Neural cell (in vitro differentiated cells): ENCODE data around the gene KCNT1. TPM values are rescaled to one million over a fixed set of nuclear protein-coding genes. Genes with fewer than 3 reads are reported as not detected.

ENCODE experiments used
- H2AFZ ChIP-seq: fragments of 200-600, 300-800 bp; sonication (generic), shearing (Covaris generic); 2 replicates; pipeline ENCODE4 v1.6.0; 2014; ENCODE audit warnings: low read depth, mild to moderate bottlenecking, antibody characterized with exemption, low read length, moderate library complexity
- H3F3A ChIP-seq: fragments of 200-600 bp; shearing (Covaris generic); 2 replicates; pipeline ENCODE4 v1.6.1; 2016; ENCODE audit warnings: mild to moderate bottlenecking, moderate library complexity, mixed read lengths, antibody characterized with exemption, low read length; ENCODE audit not compliant: insufficient read depth, poor library complexity, severe bottlenecking
- H3K27ac ChIP-seq: fragments of 200-600, 300-800 bp; sonication (generic), shearing (Covaris generic); 2 replicates; pipeline ENCODE4 v1.5.1; 2014; ENCODE audit warnings: mild to moderate bottlenecking, low read length, moderate library complexity
- H3K27me3 ChIP-seq: fragments of 300-800, 200-600 bp; sonication (generic), shearing (Covaris generic); 2 replicates; pipeline ENCODE4 v1.6.0; 2014; ENCODE audit warnings: mild to moderate bottlenecking, low read depth, low read length, moderate library complexity; ENCODE audit not compliant: insufficient read depth
- H3K36me3 ChIP-seq: fragments of 300-800, 200-600 bp; sonication (generic), shearing (Covaris generic); 2 replicates; pipeline ENCODE4 v1.5.1; 2014; ENCODE audit warnings: mild to moderate bottlenecking, antibody characterized with exemption, low read length, moderate library complexity; ENCODE audit not compliant: insufficient read depth
- H3K4me2 ChIP-seq: fragments of 300-800, 200-600 bp; sonication (generic), shearing (Covaris generic); 2 replicates; pipeline ENCODE4 v1.6.0; 2014; ENCODE audit warnings: mild to moderate bottlenecking, low read length
- H3K4me3 ChIP-seq: fragments of 300-800, 200-600 bp; sonication (generic), shearing (Covaris generic); 2 replicates; pipeline ENCODE4 v1.5.1; 2014; ENCODE audit warnings: mild to moderate bottlenecking, low read length, moderate library complexity
- H3K79me2 ChIP-seq: fragments of 200-600 bp; shearing (Covaris generic); replicated peaks from 2 replicates; pipeline ENCODE4 v1.6.0; 2014; ENCODE audit warnings: mild to moderate bottlenecking, low read length, moderate library complexity; ENCODE audit not compliant: insufficient read depth
- H3K9ac ChIP-seq: fragments of 300-800, 200-600 bp; sonication (generic), shearing (Covaris generic); 2 replicates; pipeline ENCODE4 v1.6.1; 2016; ENCODE audit warnings: mild to moderate bottlenecking, low read length, mixed read lengths
- H3K9me2 ChIP-seq: fragments of 200-600 bp; shearing (Covaris generic); 2 replicates; pipeline ENCODE4 v1.6.1; 2016; ENCODE audit warnings: mild to moderate bottlenecking, low read length, mixed read lengths; ENCODE audit not compliant: insufficient read depth
- H3K9me3 ChIP-seq: fragments of 200-600, 300-800 bp; sonication (generic), shearing (Covaris generic); 2 replicates; pipeline ENCODE4 v1.6.1; 2016; ENCODE audit warnings: mild to moderate bottlenecking, mixed run types, low read length, moderate library complexity, mixed read lengths
- H4K20me1 ChIP-seq: fragments of 200-600 bp; shearing (Covaris generic); 2 replicates; pipeline ENCODE4 v1.6.1; 2016; ENCODE audit warnings: mild to moderate bottlenecking, mixed run types; ENCODE audit not compliant: insufficient read depth
- EP300 ChIP-seq: fragments of 450-650 bp; conservative IDR thresholded peaks from 2 replicates; pipeline ENCODE4 v1.6.1; 2014; ENCODE audit warnings: antibody characterized with exemption, mild to moderate bottlenecking, moderate library complexity; ENCODE audit not compliant: poor library complexity, severe bottlenecking
- EZH2 ChIP-seq: fragments of 200-600, 300-800 bp; shearing (Covaris generic), sonication (generic); IDR thresholded peaks from 2 replicates; pipeline ENCODE4 v1.6.1; 2014; ENCODE audit warnings: antibody characterized with exemption, low read length, borderline replicate concordance, mild to moderate bottlenecking; ENCODE audit not compliant: insufficient read depth, poor library complexity, severe bottlenecking
- MXI1 ChIP-seq: fragments of 450-650 bp; conservative IDR thresholded peaks from 2 replicates; pipeline ENCODE4 v1.6.1; 2014; ENCODE audit warnings: antibody characterized with exemption, mild to moderate bottlenecking; ENCODE audit not compliant: poor library complexity, severe bottlenecking
- POLR2AphosphoS5 ChIP-seq: IDR thresholded peaks from 2 replicates; pipeline ENCODE4 v1.6.1; 2012
- RAD21 ChIP-seq: fragments of 450-650 bp; conservative IDR thresholded peaks from 2 replicates; pipeline ENCODE4 v1.6.1; 2014; ENCODE audit warnings: antibody characterized with exemption, mild to moderate bottlenecking, moderate library complexity
- SMC3 ChIP-seq: fragments of 450-650 bp; conservative IDR thresholded peaks from 2 replicates; pipeline ENCODE4 v1.6.1; 2014; ENCODE audit warnings: antibody characterized with exemption, mild to moderate bottlenecking, moderate library complexity; ENCODE audit not compliant: poor library complexity
- TAF1 ChIP-seq: IDR thresholded peaks from 2 replicates; pipeline ENCODE4 v1.6.1; 2012; ENCODE audit warnings: low read depth
- polyA plus RNA-seq: library from polyadenylated mRNA; depleted of rRNA; stranded (reverse); fragments of >200 nt; gene quantifications from 2 replicates; pipeline ENCODE4 v1.2.3, GENCODE V29; 2014
- TF ChIP-seq, protein P1 (sequence below): fragments of 450-650 bp; IDR thresholded peaks from 2 replicates; pipeline ENCODE4 v1.5.1; 2014; ENCODE audit warnings: antibody characterized with exemption, mild to moderate bottlenecking, moderate library complexity; ENCODE audit not compliant: poor library complexity, severe bottlenecking
- TF ChIP-seq, protein P2 (sequence below): IDR thresholded peaks from 2 replicates; pipeline ENCODE4 v1.6.1; 2012; ENCODE audit warnings: borderline replicate concordance

KCNT1 gene
- polyA plus RNA-seq, 1 donor from 2014 or later = 0.67 TPM

DNA sequence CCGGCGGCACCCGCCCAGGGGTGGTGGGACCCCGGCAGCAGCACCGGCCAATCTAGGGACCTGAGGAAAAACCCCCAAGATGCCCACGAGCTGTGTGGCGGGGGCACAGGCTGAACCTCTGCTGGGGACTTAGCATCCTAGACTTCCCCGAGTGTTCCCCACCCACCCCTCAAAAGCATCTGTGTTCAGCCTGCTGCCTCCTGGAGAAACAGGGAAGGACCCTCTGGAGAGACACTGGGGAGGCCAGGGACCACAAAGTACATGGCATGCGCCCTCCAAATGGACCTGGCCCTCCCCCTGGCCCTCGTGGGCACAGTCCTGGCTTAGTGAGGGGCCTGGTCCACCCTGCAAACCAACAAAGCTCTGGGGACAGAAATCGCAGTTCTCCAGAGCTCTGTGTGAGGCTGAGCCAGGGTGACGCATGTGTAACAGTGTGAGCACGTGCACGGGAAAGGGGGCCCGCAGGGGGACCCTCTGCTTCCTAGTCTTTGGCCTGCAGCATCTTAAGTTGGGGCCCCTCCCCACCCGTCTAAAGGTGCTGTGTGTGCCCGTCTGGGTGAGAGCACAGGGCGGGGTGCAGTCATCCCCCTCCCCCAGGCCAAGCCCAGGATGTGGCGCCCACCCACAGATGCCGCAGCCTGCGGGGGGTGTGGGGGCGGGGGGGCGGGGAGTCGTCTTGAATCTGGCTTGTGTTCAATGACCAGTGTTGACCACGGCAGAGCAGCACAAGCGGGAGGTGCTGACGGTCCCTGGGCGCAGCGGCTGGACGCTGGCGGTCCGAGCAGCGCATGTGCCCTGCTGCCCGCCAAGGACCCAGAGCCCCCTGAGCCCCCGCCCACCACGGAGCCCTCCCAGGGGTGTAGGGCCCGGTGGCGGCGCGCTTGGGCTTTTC is 672 bp upstream of the KCNT1 start:
- H3K9ac ChIP-seq = no peak overlapping the region
- TF ChIP-seq RAD21 (no peak), EZH2 (no peak), TAF1 (no peak), POLR2AphosphoS5 (no peak), EP300 (no peak), SMC3 (no peak)
- TF ChIP-seq, protein P1, sequence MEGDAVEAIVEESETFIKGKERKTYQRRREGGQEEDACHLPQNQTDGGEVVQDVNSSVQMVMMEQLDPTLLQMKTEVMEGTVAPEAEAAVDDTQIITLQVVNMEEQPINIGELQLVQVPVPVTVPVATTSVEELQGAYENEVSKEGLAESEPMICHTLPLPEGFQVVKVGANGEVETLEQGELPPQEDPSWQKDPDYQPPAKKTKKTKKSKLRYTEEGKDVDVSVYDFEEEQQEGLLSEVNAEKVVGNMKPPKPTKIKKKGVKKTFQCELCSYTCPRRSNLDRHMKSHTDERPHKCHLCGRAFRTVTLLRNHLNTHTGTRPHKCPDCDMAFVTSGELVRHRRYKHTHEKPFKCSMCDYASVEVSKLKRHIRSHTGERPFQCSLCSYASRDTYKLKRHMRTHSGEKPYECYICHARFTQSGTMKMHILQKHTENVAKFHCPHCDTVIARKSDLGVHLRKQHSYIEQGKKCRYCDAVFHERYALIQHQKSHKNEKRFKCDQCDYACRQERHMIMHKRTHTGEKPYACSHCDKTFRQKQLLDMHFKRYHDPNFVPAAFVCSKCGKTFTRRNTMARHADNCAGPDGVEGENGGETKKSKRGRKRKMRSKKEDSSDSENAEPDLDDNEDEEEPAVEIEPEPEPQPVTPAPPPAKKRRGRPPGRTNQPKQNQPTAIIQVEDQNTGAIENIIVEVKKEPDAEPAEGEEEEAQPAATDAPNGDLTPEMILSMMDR = no peak

DNA sequence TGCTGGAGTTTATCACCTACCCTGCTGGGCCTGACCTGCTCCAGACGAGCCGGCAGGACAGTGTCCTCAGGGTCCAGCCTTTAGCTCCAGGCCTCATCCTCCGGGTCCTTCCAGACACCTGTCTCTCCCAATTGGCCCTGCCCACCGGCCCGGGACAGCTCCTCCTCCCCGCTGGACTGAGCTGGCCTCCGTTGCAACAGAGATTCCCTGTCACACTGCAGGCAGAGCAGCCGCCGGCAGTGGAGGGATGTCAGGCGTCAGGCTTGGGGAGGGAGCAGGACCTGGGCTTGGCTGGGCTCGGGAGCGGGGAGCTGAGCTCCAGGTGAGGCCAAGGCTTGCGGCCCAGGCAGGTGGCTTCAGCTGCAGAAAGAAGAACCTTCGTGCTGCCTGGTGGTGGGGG is 1.7 kb downstream of the KCNT1 start:
- Histone ChIP-seq H3K9me2 (no peaks in the 10 kb centered on the region), H4K20me1 (no peaks in the 10 kb centered on the region), H2AFZ (no peak overlapping the region), H3K4me2 (no peak overlapping the region), H3K4me3 (no peak overlapping the region), H3K27me3 (peaks cover 4% of the 10 kb centered on the region), H3K27ac (no peak overlapping the region), H3K9me3 (no peaks in the 10 kb centered on the region), H3K79me2 (no peaks in the 10 kb centered on the region), H3K9ac (no peak overlapping the region), H3F3A (no peaks in the 10 kb centered on the region), H3K36me3 (no peaks in the 10 kb centered on the region)
- no peak for TF ChIP-seq EP300
- TF ChIP-seq RAD21 = no peak

More for the DNA sequence above, 672 bp upstream of the KCNT1 start:
- no peaks in the 10 kb centered on the region for H3K9me2 ChIP-seq
- H3K27me3 ChIP-seq = peaks cover 4% of the 10 kb centered on the region
- no peaks in the 10 kb centered on the region for H4K20me1 ChIP-seq
- H3K4me2 ChIP-seq = no peak overlapping the region
- H3K79me2 ChIP-seq = no peaks in the 10 kb centered on the region
- H3K9me3 ChIP-seq = no peaks in the 10 kb centered on the region
- no peaks in the 10 kb centered on the region for H3K36me3 ChIP-seq
- no peak overlapping the region for H3K27ac ChIP-seq
- no peak overlapping the region for H2AFZ ChIP-seq
- H3K4me3 ChIP-seq = peak overlapping the region; percentile 51
- no peaks in the 10 kb centered on the region for H3F3A ChIP-seq

DNA sequence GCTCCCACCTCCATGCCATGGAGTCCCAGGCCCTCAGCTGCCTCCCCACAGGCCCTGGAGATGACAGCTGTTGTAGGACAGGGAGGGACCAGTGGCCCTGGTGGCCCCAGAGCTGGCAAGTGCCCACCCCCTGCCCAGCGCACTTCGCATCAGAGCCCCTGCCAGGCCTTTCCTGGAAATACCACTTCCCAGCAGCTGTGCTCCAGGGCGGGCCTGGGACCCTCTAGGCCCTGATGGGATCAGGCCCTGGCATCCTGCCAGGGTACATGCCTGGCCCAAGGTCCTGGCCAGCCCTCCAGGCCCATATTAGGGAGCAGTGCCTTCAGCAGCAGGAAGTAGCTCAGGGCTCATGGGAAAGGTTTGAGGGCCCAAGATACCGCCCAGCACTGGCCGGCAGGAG is 2.5 kb downstream of the KCNT1 start:
- H3K9me3 ChIP-seq = no peaks in the 10 kb centered on the region
- no peak overlapping the region for H3K9ac ChIP-seq
- H3K27me3 ChIP-seq = peaks cover 4% of the 10 kb centered on the region
- no peaks in the 10 kb centered on the region for H3K9me2 ChIP-seq
- H3F3A ChIP-seq = no peaks in the 10 kb centered on the region
- H4K20me1 ChIP-seq = no peaks in the 10 kb centered on the region
- no peaks in the 10 kb centered on the region for H3K36me3 ChIP-seq
- H3K4me3 ChIP-seq = no peak overlapping the region
- no peak overlapping the region for H2AFZ ChIP-seq
- TF ChIP-seq EP300 = no peak
- TF ChIP-seq, protein P1 = no peak
- TF ChIP-seq TAF1 = no peak
- TF ChIP-seq EZH2 = no peak
- no peak for TF ChIP-seq POLR2AphosphoS5
- TF ChIP-seq, protein P2, sequence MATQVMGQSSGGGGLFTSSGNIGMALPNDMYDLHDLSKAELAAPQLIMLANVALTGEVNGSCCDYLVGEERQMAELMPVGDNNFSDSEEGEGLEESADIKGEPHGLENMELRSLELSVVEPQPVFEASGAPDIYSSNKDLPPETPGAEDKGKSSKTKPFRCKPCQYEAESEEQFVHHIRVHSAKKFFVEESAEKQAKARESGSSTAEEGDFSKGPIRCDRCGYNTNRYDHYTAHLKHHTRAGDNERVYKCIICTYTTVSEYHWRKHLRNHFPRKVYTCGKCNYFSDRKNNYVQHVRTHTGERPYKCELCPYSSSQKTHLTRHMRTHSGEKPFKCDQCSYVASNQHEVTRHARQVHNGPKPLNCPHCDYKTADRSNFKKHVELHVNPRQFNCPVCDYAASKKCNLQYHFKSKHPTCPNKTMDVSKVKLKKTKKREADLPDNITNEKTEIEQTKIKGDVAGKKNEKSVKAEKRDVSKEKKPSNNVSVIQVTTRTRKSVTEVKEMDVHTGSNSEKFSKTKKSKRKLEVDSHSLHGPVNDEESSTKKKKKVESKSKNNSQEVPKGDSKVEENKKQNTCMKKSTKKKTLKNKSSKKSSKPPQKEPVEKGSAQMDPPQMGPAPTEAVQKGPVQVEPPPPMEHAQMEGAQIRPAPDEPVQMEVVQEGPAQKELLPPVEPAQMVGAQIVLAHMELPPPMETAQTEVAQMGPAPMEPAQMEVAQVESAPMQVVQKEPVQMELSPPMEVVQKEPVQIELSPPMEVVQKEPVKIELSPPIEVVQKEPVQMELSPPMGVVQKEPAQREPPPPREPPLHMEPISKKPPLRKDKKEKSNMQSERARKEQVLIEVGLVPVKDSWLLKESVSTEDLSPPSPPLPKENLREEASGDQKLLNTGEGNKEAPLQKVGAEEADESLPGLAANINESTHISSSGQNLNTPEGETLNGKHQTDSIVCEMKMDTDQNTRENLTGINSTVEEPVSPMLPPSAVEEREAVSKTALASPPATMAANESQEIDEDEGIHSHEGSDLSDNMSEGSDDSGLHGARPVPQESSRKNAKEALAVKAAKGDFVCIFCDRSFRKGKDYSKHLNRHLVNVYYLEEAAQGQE = no peak
- no peak for TF ChIP-seq SMC3
- TF ChIP-seq RAD21 = no peak
- TF ChIP-seq MXI1 = no peak
- no peak overlapping the region for H3K4me2 ChIP-seq
- H3K79me2 ChIP-seq = no peaks in the 10 kb centered on the region
- H3K27ac ChIP-seq = no peak overlapping the region
